Anterior cingulate cortex (tissue), 58 donors: Measurements from ENCODE around the gene CMTM4.
"Not testable (repeated sequence)": the region's sequence is repeated elsewhere in the genome, so short reads cannot be mapped to it uniquely, and the experiment has no call there.

Experiments
- DNase-seq, 58 donors: peaks; one replicate each; lab custom pipeline; 2025; lab: John Stamatoyannopoulos, UW

Gene CMTM4

GRCh38 chr16:66601471-66601870 is 95.1 kb downstream of the CMTM4 start:
- no peak for DNase-seq

- DNase-seq = no peak
Observed at GRCh38 chr16:66600477-66600876, 96.1 kb downstream of the CMTM4 start.

GRCh38 chr16:66599726-66600125 is 96.8 kb downstream of the CMTM4 start:
- DNase-seq = no peak

GRCh38 chr16:66598111-66598510 is 98.4 kb downstream of the CMTM4 start:
- no peak for DNase-seq

GRCh38 chr16:66596986-66597848 is 99.3 kb downstream of the CMTM4 start:
- DNase-seq = no peak

- not testable (repeated sequence) for DNase-seq
Observed at GRCh38 chr16:66596559-66596958, 100.0 kb downstream of the CMTM4 start.

GRCh38 chr16:66594739-66595138 is 101.8 kb downstream of the CMTM4 start:
- DNase-seq = no peak

- DNase-seq = no peak
Observed at GRCh38 chr16:66592814-66593213, 103.7 kb downstream of the CMTM4 start.

- no peak for DNase-seq
Observed at GRCh38 chr16:66592241-66592640, 104.3 kb downstream of the CMTM4 start.

- DNase-seq = no peak
Observed at GRCh38 chr16:66591018-66591417, 105.5 kb downstream of the CMTM4 start.

- no peak for DNase-seq
Observed at GRCh38 chr16:66590322-66590721, 106.2 kb downstream of the CMTM4 start.

- peak in 12 of 58 donors; percentile 8 to 52 (median 21) for DNase-seq
Observed at GRCh38 chr16:66588981-66589713, 107.4 kb downstream of the CMTM4 start.

GRCh38 chr16:66587881-66588600 is 108.5 kb downstream of the CMTM4 start:
- DNase-seq = peak in 1 of 58 donors; percentile 11

GRCh38 chr16:66585481-66586239 is 110.9 kb downstream of the CMTM4 start:
- peak in 1 of 58 donors; percentile 27 for DNase-seq

- no peak for DNase-seq
Observed at GRCh38 chr16:66581246-66581952, 115.1 kb downstream of the CMTM4 start.

GRCh38 chr16:66580605-66581209 is 115.8 kb downstream of the CMTM4 start:
- no peak for DNase-seq

- DNase-seq = peak in 1 of 58 donors; percentile 8
Observed at GRCh38 chr16:66578651-66579531, 117.7 kb downstream of the CMTM4 start, which contains the start of gene CMTM2. CMTM2 (plus strand) TSS chr16:66579463; CDS start chr16:66579608, 145 bp downstream.

- no peak for DNase-seq
Observed at GRCh38 chr16:66576296-66576695, 120.2 kb downstream of the CMTM4 start.
